Smooth muscle cell (in vitro differentiated cells): Measurements from ENCODE around the gene KIAA0930. TPM values are rescaled to one million over a fixed set of nuclear protein-coding genes. Genes with fewer than 3 reads are reported as not detected.

Experiments used
- DNase-seq: peaks from one replicate; lab custom pipeline; 2025; ENCODE audit not compliant: unreplicated experiment; lab: John Stamatoyannopoulos, UW
- H2AFZ ChIP-seq: fragments of 200-600 bp; sonication (generic); 2 replicates; pipeline ENCODE4 v1.6.0; 2016; ENCODE audit warnings: antibody characterized with exemption, low read depth, mild to moderate bottlenecking
- H3F3A ChIP-seq: fragments of 200-600 bp; sonication (generic); 2 replicates; pipeline ENCODE4 v1.6.0; 2017; ENCODE audit warnings: antibody characterized with exemption, low read depth
- H3K27ac ChIP-seq: fragments of 200-600 bp; sonication (generic); 2 replicates; pipeline ENCODE4 v1.5.1; 2016; ENCODE audit warnings: low read depth, mild to moderate bottlenecking
- H3K27me3 ChIP-seq: fragments of 200-600 bp; sonication (generic); 2 replicates; pipeline ENCODE4 v1.6.1; 2016; ENCODE audit warnings: low read depth, mild to moderate bottlenecking
- H3K36me3 ChIP-seq: fragments of 200-600 bp; sonication (generic); 2 replicates; pipeline ENCODE4 v1.5.1; 2016; ENCODE audit warnings: low read depth
- H3K4me1 ChIP-seq: fragments of 200-600 bp; sonication (generic); 2 replicates; pipeline ENCODE4 v1.5.1; 2016; ENCODE audit warnings: low read depth
- H3K4me2 ChIP-seq: fragments of 200-600 bp; sonication (generic); 2 replicates; pipeline ENCODE4 v1.6.0; 2016; ENCODE audit warnings: mild to moderate bottlenecking
- H3K4me3 ChIP-seq: fragments of 200-600 bp; sonication (generic); 2 replicates; pipeline ENCODE4 v1.5.1; 2016; ENCODE audit warnings: mild to moderate bottlenecking
- H3K79me2 ChIP-seq: fragments of 200-600 bp; sonication (generic); 2 replicates; pipeline ENCODE4 v1.6.0; 2016; ENCODE audit warnings: low read depth, mild to moderate bottlenecking
- H3K9ac ChIP-seq: fragments of 200-600 bp; sonication (generic); 2 replicates; pipeline ENCODE4 v1.6.0; 2016; ENCODE audit warnings: low read depth
- H3K9me3 ChIP-seq: fragments of 200-600 bp; sonication (generic); replicated peaks from 2 replicates; pipeline ENCODE4 v1.5.1; 2016; ENCODE audit warnings: low read depth
- H4K20me1 ChIP-seq: fragments of 200-600 bp; sonication (generic); 2 replicates; pipeline ENCODE4 v1.6.0; 2016; ENCODE audit warnings: low read depth
- CTCF ChIP-seq: fragments of 200-600 bp; sonication (generic); IDR thresholded peaks from 2 replicates; pipeline ENCODE4 v1.5.1; 2017; ENCODE audit warnings: borderline replicate concordance, mild to moderate bottlenecking, antibody characterized with exemption; ENCODE audit not compliant: insufficient read depth, poor library complexity, severe bottlenecking
- WGBS: methylation state at CpG from one replicate; pipeline ENCODE4 v1.1.7; 2016; ENCODE audit warnings: low lambda C conversion rate; 5-methylcytosine and 5-hydroxymethylcytosine counted together
- polyA plus RNA-seq: library from polyadenylated mRNA; unstranded; fragments of >200 nt; fragmentation: Nextera tagmentation; extraction: Ambion mirVana; gene quantifications from 2 replicates; pipeline ENCODE4 v1.2.1, GENCODE V29; 2016
- total RNA-seq: library from RNA; depleted of rRNA; stranded (reverse); fragments of >200 nt; gene quantifications from 2 replicates; pipeline ENCODE4 v1.2.3, GENCODE V29; 2014

The KIAA0930 gene
- total and polyA plus RNA-seq, 2 experiments from 2014 or later, result 37.6 to 44.8 TPM

- H3K9ac ChIP-seq, result no peak overlapping the region
- peaks cover 34% of the 10 kb centered on the region for H3K79me2 ChIP-seq
- WGBS, result 92% methylated on average over 18 of the region's 18 CpGs
Observed at GRCh38 chr22:45238076-45238956, 2.4 kb downstream of the KIAA0930 start.

GRCh38 chr22:45237065-45237990 is 3.4 kb downstream of the KIAA0930 start:
- Histone ChIP-seq H3F3A (peaks cover 3% of the 10 kb centered on the region), H3K4me3 (no peak overlapping the region), H3K4me2 (no peak overlapping the region), H3K36me3 (no peaks in the 10 kb centered on the region), H4K20me1 (peaks cover 78% of the 10 kb centered on the region), H2AFZ (no peak overlapping the region), H3K9ac (no peak overlapping the region), H3K9me3 (no peaks in the 10 kb centered on the region), H3K27ac (no peak overlapping the region), H3K27me3 (no peaks in the 10 kb centered on the region), H3K4me1 (peaks cover 13% of the 10 kb centered on the region), H3K79me2 (peaks cover 37% of the 10 kb centered on the region)
- no peak for TF ChIP-seq CTCF
- DNase-seq, result no peak
- 88% methylated on average over 15 of the region's 15 CpGs for WGBS

More at GRCh38 chr22:45238076-45238956, 2.4 kb downstream of the KIAA0930 start:
- no peak overlapping the region for H3K4me2 ChIP-seq
- no peak overlapping the region for H2AFZ ChIP-seq
- no peaks in the 10 kb centered on the region for H3K9me3 ChIP-seq
- no peak overlapping the region for H3K4me3 ChIP-seq
- no peaks in the 10 kb centered on the region for H3K36me3 ChIP-seq
- H3K4me1 ChIP-seq, result peaks cover 13% of the 10 kb centered on the region
- H3K27me3 ChIP-seq, result no peaks in the 10 kb centered on the region
- no peak overlapping the region for H3K27ac ChIP-seq
- H3F3A ChIP-seq, result peaks cover 3% of the 10 kb centered on the region
- H4K20me1 ChIP-seq, result peaks cover 68% of the 10 kb centered on the region
- TF ChIP-seq CTCF, result no peak
- DNase-seq, result no peak

- no peak overlapping the region for H3K4me2 ChIP-seq
- peaks cover 9% of the 10 kb centered on the region for H3K4me1 ChIP-seq
- H4K20me1 ChIP-seq, result peaks cover 82% of the 10 kb centered on the region
- no peaks in the 10 kb centered on the region for H3K36me3 ChIP-seq
- no peak overlapping the region for H3K4me3 ChIP-seq
- no peaks in the 10 kb centered on the region for H3K9me3 ChIP-seq
- H3K9ac ChIP-seq, result no peak overlapping the region
- no peak overlapping the region for H2AFZ ChIP-seq
- no peak overlapping the region for H3K27ac ChIP-seq
- DNase-seq, result no peak
- no peaks in the 10 kb centered on the region for H3F3A ChIP-seq
- TF ChIP-seq CTCF, result no peak
- peaks cover 42% of the 10 kb centered on the region for H3K79me2 ChIP-seq
- 92% methylated on average over 20 of the region's 20 CpGs for WGBS
- H3K27me3 ChIP-seq, result no peaks in the 10 kb centered on the region
Observed at GRCh38 chr22:45235851-45236342, 4.8 kb downstream of the KIAA0930 start.
